Ovary (tissue), 3 donors: Measurements from ENCODE around the gene CCDC154.

Experiments used
- EP300 ChIP-seq: sonication (generic); formaldehyde crosslinking; IDR thresholded peaks from one replicate; pipeline ENCODE4 v1.6.1; 2017; ENCODE audit warnings: antibody characterized with exemption
- TF ChIP-seq, protein P1 (sequence below), 3 donors: fragments of 450-650 bp in 2 of 3; fragments of 200-600 bp in 1 of 3; IDR thresholded peaks; one replicate each; pipeline versions ENCODE4 v1.5.1 to v1.8.0; 2016 to 2022; ENCODE audit warnings: antibody characterized with exemption in 3 of 3, mild to moderate bottlenecking in 1 of 3
- donor health status: DM: no; HTN: no; CAD: no.

DNA sequence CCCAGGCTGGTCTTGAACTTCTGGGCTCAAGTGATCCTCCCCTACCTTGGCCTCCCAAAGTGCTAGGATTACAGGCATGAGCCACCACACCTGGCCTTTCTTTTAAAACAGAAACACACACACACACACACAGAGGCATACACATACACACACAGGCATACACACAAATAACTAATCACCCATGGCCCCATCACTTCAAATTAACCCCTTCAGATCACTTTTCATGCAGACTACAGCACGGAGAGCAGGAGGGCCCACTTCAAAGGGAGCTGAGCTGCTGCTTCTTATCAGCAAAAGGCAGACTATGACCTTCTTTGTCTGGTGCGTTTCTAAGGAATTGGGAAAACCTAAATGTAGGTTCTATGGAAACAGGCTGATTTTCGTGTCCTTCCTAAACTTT, 28.6 kb upstream of the CCDC154 start:
- TF ChIP-seq EP300, result no peak
- TF ChIP-seq, protein P1, sequence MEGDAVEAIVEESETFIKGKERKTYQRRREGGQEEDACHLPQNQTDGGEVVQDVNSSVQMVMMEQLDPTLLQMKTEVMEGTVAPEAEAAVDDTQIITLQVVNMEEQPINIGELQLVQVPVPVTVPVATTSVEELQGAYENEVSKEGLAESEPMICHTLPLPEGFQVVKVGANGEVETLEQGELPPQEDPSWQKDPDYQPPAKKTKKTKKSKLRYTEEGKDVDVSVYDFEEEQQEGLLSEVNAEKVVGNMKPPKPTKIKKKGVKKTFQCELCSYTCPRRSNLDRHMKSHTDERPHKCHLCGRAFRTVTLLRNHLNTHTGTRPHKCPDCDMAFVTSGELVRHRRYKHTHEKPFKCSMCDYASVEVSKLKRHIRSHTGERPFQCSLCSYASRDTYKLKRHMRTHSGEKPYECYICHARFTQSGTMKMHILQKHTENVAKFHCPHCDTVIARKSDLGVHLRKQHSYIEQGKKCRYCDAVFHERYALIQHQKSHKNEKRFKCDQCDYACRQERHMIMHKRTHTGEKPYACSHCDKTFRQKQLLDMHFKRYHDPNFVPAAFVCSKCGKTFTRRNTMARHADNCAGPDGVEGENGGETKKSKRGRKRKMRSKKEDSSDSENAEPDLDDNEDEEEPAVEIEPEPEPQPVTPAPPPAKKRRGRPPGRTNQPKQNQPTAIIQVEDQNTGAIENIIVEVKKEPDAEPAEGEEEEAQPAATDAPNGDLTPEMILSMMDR (IDR thresholded peaks at IDR 0.05), result no peak
